HG03520 (cell line): ENCODE results near the gene PAK3.

Experiments used
- ATAC-seq: cut with Tn5 transposase; IDR thresholded peaks from one replicate; pipeline ENCODE4 v1.9.1; 2021; ENCODE audit warnings: mild to moderate bottlenecking, moderate library complexity; ENCODE audit not compliant: unreplicated experiment

The PAK3 gene

GRCh38 chrX:111257733-111258132, 161.7 kb downstream of the PAK3 start:
- ATAC-seq: no peak

- ATAC-seq: no peak
Measured at GRCh38 chrX:111259559-111259958, 163.6 kb downstream of the PAK3 start.

- no peak for ATAC-seq
Measured at GRCh38 chrX:111260451-111260850, 164.5 kb downstream of the PAK3 start.

GRCh38 chrX:111262086-111262485, 166.1 kb downstream of the PAK3 start:
- no peak for ATAC-seq

GRCh38 chrX:111264385-111264784, 168.4 kb downstream of the PAK3 start:
- no peak for ATAC-seq

- no peak for ATAC-seq
Measured at GRCh38 chrX:111265486-111265885, 169.5 kb downstream of the PAK3 start.

GRCh38 chrX:111268506-111268905, 172.5 kb downstream of the PAK3 start:
- ATAC-seq: no peak

- no peak for ATAC-seq
Measured at GRCh38 chrX:111270339-111270738, 174.3 kb downstream of the PAK3 start, which contains the start of gene CAPN6. TSS of gene CAPN6 (minus strand) at chrX:111270483. CDS start at chrX:111263936, 6,547 bp downstream.
